ENCODE data around the gene PRKCQ. TPM values are rescaled to one million over a fixed set of nuclear protein-coding genes. Genes with fewer than 3 reads are reported as not detected.

PRKCQ gene
- total and polyA plus RNA-seq, 2 of the 8 experiments (the other 6 are each of a cell fraction or from before 2014, with no cell fraction given), result 9.1 to 22.6 TPM

DNA sequence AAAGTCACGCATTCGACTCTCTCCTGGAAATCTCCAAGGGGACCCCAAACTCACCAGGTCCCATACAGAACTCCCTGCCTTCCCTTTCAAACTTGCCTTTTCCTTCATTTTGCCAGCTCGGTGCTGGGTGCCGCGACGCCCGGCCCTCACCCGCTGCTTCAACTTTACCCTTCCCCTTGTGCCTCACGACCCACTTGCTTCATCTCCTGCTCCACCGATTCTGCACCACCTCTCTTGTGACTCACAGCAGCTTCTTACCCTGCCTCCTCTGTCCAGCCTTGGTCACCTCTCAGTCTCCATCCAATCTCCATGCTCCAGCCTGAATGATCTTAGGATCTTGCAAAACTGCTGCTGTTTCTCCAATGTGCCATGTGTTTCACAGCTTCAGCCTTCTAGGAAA is 59.9 kb downstream of the PRKCQ start:
- no peak overlapping the region for H3K23ac ChIP-seq (ENCODE audit: insufficient read length)
- no peak overlapping the region for H3K4me3 ChIP-seq (ENCODE audit: extremely low read depth in 1 of 4, insufficient read depth in 2 of 4, low read depth in 3 of 4, low read length in 4 of 4)
- no peak overlapping the region for H4K5ac ChIP-seq (ENCODE audit: insufficient read length, low read depth, low read length)
- peaks cover 0 to 3% of the 10 kb centered on the region in 2 experiments for H4K20me1 ChIP-seq (replicated peaks in 1 of 2; ENCODE audit: control insufficient read depth in 1 of 2, insufficient read depth in 2 of 2, low read length in 2 of 2)
- H3K79me2 ChIP-seq (ENCODE audit: control insufficient read depth in 1 of 2, insufficient read depth in 2 of 2, low read length in 2 of 2), result no peaks in the 10 kb centered on the region
- ChIA-PET CTCF (ENCODE audit: partially characterized antibody) (interaction anchor here (1.3 to 4.6 kb wide), 4 partner anchors 12 to 147 kb away, joined by 4 to 16 read pairs (median 4); no protein-coding TSS in a partner anchor), POLR2A (ENCODE audit: partially characterized antibody) (no interaction called here)
- WGBS, 2 experiments (ENCODE audit: extremely low coverage in 1 of 2, insufficient coverage in 1 of 2, insufficient read length in 1 of 2, insufficient replicate concordance in 2 of 2, low coverage in 1 of 2, low lambda C conversion rate in 2 of 2, missing lambda C conversion rate in 1 of 2), result 87% methylated on average over 10 of the region's 10 CpGs; no CpG with 5 or more reads in 1 of the 2 experiments
- H2BK120ac ChIP-seq (replicated peaks; ENCODE audit: low read depth, low read length), result no peak overlapping the region
- H3K56ac ChIP-seq (replicated peaks; ENCODE audit: insufficient read length, low read depth, low read length), result no peak overlapping the region
- no peak overlapping the region for H2BK15ac ChIP-seq (ENCODE audit: low read length)
- H3K4ac ChIP-seq (replicated peaks; ENCODE audit: insufficient read length, low read depth, low read length), result no peak overlapping the region
- H3K9me3 ChIP-seq (ENCODE audit: insufficient read depth in 2 of 2, low read depth in 1 of 2, low read length in 1 of 2), result no peaks in the 10 kb centered on the region
- H3K4me1 ChIP-seq (replicated peaks in 1 of 4; ENCODE audit: control insufficient read depth in 3 of 4, insufficient read depth in 4 of 4, low read length in 3 of 4), result peaks cover 0 to 10% (median 0%) of the 10 kb centered on the region in 4 experiments; a peak in 1 of 7 replicates
- H3K79me1 ChIP-seq (ENCODE audit: low read depth, low read length), result no peaks in the 10 kb centered on the region
- no peak overlapping the region for H3K27ac ChIP-seq (ENCODE audit: low read depth, low read length)
- H3K36me3 ChIP-seq (ENCODE audit: control insufficient read depth in 2 of 4, insufficient read depth in 4 of 4, low read length in 3 of 4), result no peaks in the 10 kb centered on the region
- TF ChIP-seq EZH2 (IDR thresholded peaks at IDR 0.05; ENCODE audit: low read depth, low read length, severe bottlenecking) (no peak), POU5F1 (IDR thresholded peaks at IDR 0.05; ENCODE audit: low read depth, low read length) (no peak), CHD2 (IDR thresholded peaks at IDR 0.05; ENCODE audit: low read length) (no peak), FOSL1 (IDR thresholded peaks at IDR 0.05; ENCODE audit: insufficient read depth, low read depth, low read length) (no peak)
- no peak overlapping the region for H4K8ac ChIP-seq (ENCODE audit: extremely low read depth, insufficient read depth, low read length)
- FAIRE-seq (no peak), DNase-seq (ENCODE audit: low read depth in 1 of 2, low spot score in 2 of 2) (no peak)
- no peak overlapping the region for H3K9ac ChIP-seq (replicated peaks in 1 of 4; ENCODE audit: extremely low read depth in 1 of 4, low read depth in 3 of 4, low read length in 3 of 4)
- no peak overlapping the region for H2BK20ac ChIP-seq (ENCODE audit: low read length)
- no peak overlapping the region for H3K14ac ChIP-seq (ENCODE audit: insufficient read length)
- no peak overlapping the region for H2AK5ac ChIP-seq (ENCODE audit: low read depth, low read length)
- no peak overlapping the region for H2BK5ac ChIP-seq (ENCODE audit: low read depth, low read length)
- no peak overlapping the region for H3K4me2 ChIP-seq (ENCODE audit: insufficient read depth in 1 of 2, low read depth in 2 of 2, low read length in 2 of 2)
- no peak overlapping the region for H2BK12ac ChIP-seq (ENCODE audit: low read depth, low read length)
- no peak overlapping the region for H4K91ac ChIP-seq (replicated peaks; ENCODE audit: insufficient read length, low read length)
- H2AFZ ChIP-seq (ENCODE audit: low read length), result no peak overlapping the region
- H3K27me3 ChIP-seq (replicated peaks in 1 of 4; ENCODE audit: control insufficient read depth in 3 of 4, extremely low read depth in 1 of 4, insufficient read depth in 3 of 4, low read length in 3 of 4), result no peaks in the 10 kb centered on the region
- no peak overlapping the region for H3K18ac ChIP-seq (ENCODE audit: extremely low read depth, low read length)
- no peaks in the 10 kb centered on the region for H3K23me2 ChIP-seq (ENCODE audit: low read depth, low read length)
